ENCODE results near the gene PAX9. TPM values are rescaled to one million over a fixed set of nuclear protein-coding genes. Genes with fewer than 3 reads are reported as not detected.

The PAX9 gene
- total RNA-seq, 1 donor from 2014 or later = 1.2 TPM

DNA sequence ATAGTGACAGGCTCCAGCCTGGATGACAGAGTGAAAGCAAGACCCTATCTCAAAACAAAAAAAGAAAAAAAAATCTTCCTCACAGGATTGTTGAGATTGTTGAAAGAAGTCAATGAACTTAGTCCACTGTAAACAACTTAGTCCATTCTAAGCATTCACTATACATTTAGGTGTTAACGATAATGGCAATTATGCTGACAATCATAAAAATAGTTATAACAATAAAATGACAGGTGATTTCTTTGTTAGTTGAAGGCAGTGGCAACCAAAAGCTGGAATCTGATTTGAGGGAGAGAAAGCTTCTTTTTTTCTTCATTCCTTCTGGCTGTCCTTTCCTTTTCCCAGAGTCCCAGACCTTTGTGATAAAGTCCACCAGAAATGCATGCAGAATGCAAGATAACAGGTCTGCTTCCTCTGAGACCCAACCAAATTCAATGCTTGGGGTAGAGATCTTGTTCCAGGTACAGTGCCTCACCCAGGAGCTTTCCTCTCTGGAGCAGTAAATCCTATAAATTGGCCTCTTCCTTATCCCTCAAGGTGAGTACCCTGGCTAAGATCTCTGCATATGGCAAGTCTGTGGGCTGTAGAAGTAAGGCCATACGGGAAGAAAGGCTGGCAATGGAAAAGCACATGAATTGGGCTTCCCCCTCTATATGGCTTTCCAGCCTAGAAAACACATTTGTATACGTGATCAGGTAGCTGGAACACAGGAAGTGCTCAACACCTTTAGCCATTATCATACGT, 52.5 kb downstream of the PAX9 start:
- Histone ChIP-seq H4K20me1 (ENCODE audit: insufficient read depth, low read length) (no peaks in the 10 kb centered on the region), H3K27me3 (ENCODE audit: insufficient read depth, low read length) (no peaks in the 10 kb centered on the region), H3K79me2 (ENCODE audit: insufficient read depth, low read length) (no peaks in the 10 kb centered on the region), H3K4me2 (ENCODE audit: low read length) (no peak overlapping the region), H3K27ac (ENCODE audit: low read depth, low read length) (no peak overlapping the region), H3K9ac (ENCODE audit: low read length) (no peak overlapping the region), H3K36me3 (ENCODE audit: insufficient read depth, low read length) (no peaks in the 10 kb centered on the region), H3K9me3 (ENCODE audit: insufficient read depth, low read depth, low read length) (no peaks in the 10 kb centered on the region), H3K4me3 (ENCODE audit: insufficient read depth, low read depth, low read length) (no peak overlapping the region), H2AFZ (ENCODE audit: low read depth, low read length) (no peak overlapping the region), H3K4me1 (ENCODE audit: insufficient read depth, low read length) (no peaks in the 10 kb centered on the region)
- Mint-ChIP-seq H3K27ac (ENCODE audit: unreplicated experiment) (no peak overlapping the region), H3K4me1 (ENCODE audit: low read depth, unreplicated experiment) (no peaks in the 10 kb centered on the region), H3K27me3 (ENCODE audit: low read depth, unreplicated experiment) (peaks cover 5% of the 10 kb centered on the region), H3K36me3 (ENCODE audit: low read depth, unreplicated experiment) (no peaks in the 10 kb centered on the region), H3K4me3 (ENCODE audit: unreplicated experiment) (no peak overlapping the region), H3K9me3 (ENCODE audit: unreplicated experiment) (no peaks in the 10 kb centered on the region)
- TF ChIP-seq, protein P1, sequence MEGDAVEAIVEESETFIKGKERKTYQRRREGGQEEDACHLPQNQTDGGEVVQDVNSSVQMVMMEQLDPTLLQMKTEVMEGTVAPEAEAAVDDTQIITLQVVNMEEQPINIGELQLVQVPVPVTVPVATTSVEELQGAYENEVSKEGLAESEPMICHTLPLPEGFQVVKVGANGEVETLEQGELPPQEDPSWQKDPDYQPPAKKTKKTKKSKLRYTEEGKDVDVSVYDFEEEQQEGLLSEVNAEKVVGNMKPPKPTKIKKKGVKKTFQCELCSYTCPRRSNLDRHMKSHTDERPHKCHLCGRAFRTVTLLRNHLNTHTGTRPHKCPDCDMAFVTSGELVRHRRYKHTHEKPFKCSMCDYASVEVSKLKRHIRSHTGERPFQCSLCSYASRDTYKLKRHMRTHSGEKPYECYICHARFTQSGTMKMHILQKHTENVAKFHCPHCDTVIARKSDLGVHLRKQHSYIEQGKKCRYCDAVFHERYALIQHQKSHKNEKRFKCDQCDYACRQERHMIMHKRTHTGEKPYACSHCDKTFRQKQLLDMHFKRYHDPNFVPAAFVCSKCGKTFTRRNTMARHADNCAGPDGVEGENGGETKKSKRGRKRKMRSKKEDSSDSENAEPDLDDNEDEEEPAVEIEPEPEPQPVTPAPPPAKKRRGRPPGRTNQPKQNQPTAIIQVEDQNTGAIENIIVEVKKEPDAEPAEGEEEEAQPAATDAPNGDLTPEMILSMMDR (IDR thresholded peaks at IDR 0.05; ENCODE audit: insufficient read depth, low read depth, low read length) = no peak
- TF ChIP-seq EZH2 (IDR thresholded peaks at IDR 0.05; ENCODE audit: insufficient read depth, low read length) = no peak
- no peak for FAIRE-seq
- no peak for DNase-seq (ENCODE audit: low read depth)

GRCh38 chr14:36716614-36717184, 55.0 kb downstream of the PAX9 start:
- Histone ChIP-seq H3K27me3 (ENCODE audit: insufficient read depth, low read length) (no peaks in the 10 kb centered on the region), H2AFZ (ENCODE audit: low read depth, low read length) (no peak overlapping the region), H3K9ac (ENCODE audit: low read length) (no peak overlapping the region), H3K9me3 (ENCODE audit: insufficient read depth, low read depth, low read length) (no peaks in the 10 kb centered on the region), H3K36me3 (ENCODE audit: insufficient read depth, low read length) (no peaks in the 10 kb centered on the region), H3K27ac (ENCODE audit: low read depth, low read length) (no peak overlapping the region), H3K4me1 (ENCODE audit: insufficient read depth, low read length) (no peaks in the 10 kb centered on the region), H3K79me2 (ENCODE audit: insufficient read depth, low read length) (no peaks in the 10 kb centered on the region), H4K20me1 (ENCODE audit: insufficient read depth, low read length) (no peaks in the 10 kb centered on the region), H3K4me2 (ENCODE audit: low read length) (no peak overlapping the region), H3K4me3 (ENCODE audit: insufficient read depth, low read depth, low read length) (no peak overlapping the region)
- TF ChIP-seq, protein P1 (IDR thresholded peaks at IDR 0.05; ENCODE audit: insufficient read depth, low read depth, low read length) = no peak
- no peak for TF ChIP-seq EZH2 (IDR thresholded peaks at IDR 0.05; ENCODE audit: insufficient read depth, low read length)
- peaks cover 7% of the 10 kb centered on the region for H3K27me3 Mint-ChIP-seq (ENCODE audit: low read depth, unreplicated experiment)
- H3K4me1 Mint-ChIP-seq (ENCODE audit: low read depth, unreplicated experiment) = no peaks in the 10 kb centered on the region
- no peaks in the 10 kb centered on the region for H3K36me3 Mint-ChIP-seq (ENCODE audit: low read depth, unreplicated experiment)
- FAIRE-seq (no peak), DNase-seq (ENCODE audit: low read depth) (no peak)
- no peaks in the 10 kb centered on the region for H3K9me3 Mint-ChIP-seq (ENCODE audit: unreplicated experiment)
- no peak overlapping the region for H3K4me3 Mint-ChIP-seq (ENCODE audit: unreplicated experiment)
- no peak overlapping the region for H3K27ac Mint-ChIP-seq (ENCODE audit: unreplicated experiment)

GRCh38 chr14:36717363-36717762, 55.7 kb downstream of the PAX9 start:
- H3K4me1 Mint-ChIP-seq (ENCODE audit: low read depth, unreplicated experiment) = no peaks in the 10 kb centered on the region
- no peaks in the 10 kb centered on the region for H3K9me3 Mint-ChIP-seq (ENCODE audit: unreplicated experiment)

More at GRCh38 chr14:36717363-36717762, 55.7 kb downstream of the PAX9 start:
- no peak overlapping the region for H3K4me2 ChIP-seq (ENCODE audit: low read length)
- no peak overlapping the region for H2AFZ ChIP-seq (ENCODE audit: low read depth, low read length)
- no peak overlapping the region for H3K4me3 ChIP-seq (ENCODE audit: insufficient read depth, low read depth, low read length)
- no peaks in the 10 kb centered on the region for H3K36me3 ChIP-seq (ENCODE audit: insufficient read depth, low read length)
- no peaks in the 10 kb centered on the region for H3K4me1 ChIP-seq (ENCODE audit: insufficient read depth, low read length)
- FAIRE-seq = no peak
- Mint-ChIP-seq H3K27me3 (ENCODE audit: low read depth, unreplicated experiment) (peaks cover 7% of the 10 kb centered on the region), H3K27ac (ENCODE audit: unreplicated experiment) (no peak overlapping the region), H3K36me3 (ENCODE audit: low read depth, unreplicated experiment) (no peaks in the 10 kb centered on the region), H3K4me3 (ENCODE audit: unreplicated experiment) (no peak overlapping the region)
- no peaks in the 10 kb centered on the region for H3K9me3 ChIP-seq (ENCODE audit: insufficient read depth, low read depth, low read length)
- no peaks in the 10 kb centered on the region for H3K27me3 ChIP-seq (ENCODE audit: insufficient read depth, low read length)
- H3K9ac ChIP-seq (ENCODE audit: low read length) = no peak overlapping the region
- no peak for TF ChIP-seq EZH2 (IDR thresholded peaks at IDR 0.05; ENCODE audit: insufficient read depth, low read length)
- TF ChIP-seq, protein P1 (IDR thresholded peaks at IDR 0.05; ENCODE audit: insufficient read depth, low read depth, low read length) = no peak
- H3K27ac ChIP-seq (ENCODE audit: low read depth, low read length) = no peak overlapping the region
- no peaks in the 10 kb centered on the region for H4K20me1 ChIP-seq (ENCODE audit: insufficient read depth, low read length)
- no peak for DNase-seq (ENCODE audit: low read depth)
- H3K79me2 ChIP-seq (ENCODE audit: insufficient read depth, low read length) = no peaks in the 10 kb centered on the region
